Renal pelvis (tissue), 4 donors: ENCODE results near the gene PLEKHG4B. TPM values are rescaled to one million over a fixed set of nuclear protein-coding genes. Genes with fewer than 3 reads are reported as not detected.

Experiments used
- DNase-seq: peaks from one replicate; pipeline ENCODE4 v3.0.0-alpha.2; 2013
- polyA plus RNA-seq, 3 donors: library from polyadenylated mRNA; unstranded; fragments of 120-200 nt; gene quantifications; one replicate each; pipeline ENCODE4 v1.2.1, GENCODE V29; 2013; ENCODE audit not compliant: insufficient read length in 3 of 3

Gene PLEKHG4B
- polyA plus RNA-seq, 3 donors, result 12.7 to 21.2 (median 15.9) TPM

DNA sequence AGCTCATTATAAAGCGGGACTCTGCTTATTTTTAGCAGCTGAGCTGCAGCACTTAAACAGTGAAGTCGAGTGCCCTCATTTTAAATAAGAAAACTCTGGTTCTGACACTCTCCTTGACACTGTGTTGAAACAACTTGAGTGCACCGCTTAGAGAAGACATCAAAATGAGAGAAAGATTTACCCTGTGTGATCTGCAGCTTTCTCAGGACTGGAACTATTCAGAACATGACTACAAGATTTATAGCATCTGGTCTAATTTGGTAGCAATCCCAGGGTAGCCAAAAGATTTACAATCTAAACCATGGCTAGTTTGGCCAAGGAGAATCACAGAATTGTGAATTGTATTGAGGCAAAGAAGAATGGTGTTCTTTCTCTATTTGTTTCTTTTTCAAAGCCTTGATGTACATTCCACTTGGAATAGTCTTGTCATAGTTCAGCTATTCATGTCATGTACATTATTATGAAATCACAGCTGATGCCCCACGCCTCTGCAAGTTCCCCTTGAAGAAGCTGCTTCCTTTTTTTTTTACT, 38.7 kb downstream of the PLEKHG4B start:
- no peak for DNase-seq

DNA sequence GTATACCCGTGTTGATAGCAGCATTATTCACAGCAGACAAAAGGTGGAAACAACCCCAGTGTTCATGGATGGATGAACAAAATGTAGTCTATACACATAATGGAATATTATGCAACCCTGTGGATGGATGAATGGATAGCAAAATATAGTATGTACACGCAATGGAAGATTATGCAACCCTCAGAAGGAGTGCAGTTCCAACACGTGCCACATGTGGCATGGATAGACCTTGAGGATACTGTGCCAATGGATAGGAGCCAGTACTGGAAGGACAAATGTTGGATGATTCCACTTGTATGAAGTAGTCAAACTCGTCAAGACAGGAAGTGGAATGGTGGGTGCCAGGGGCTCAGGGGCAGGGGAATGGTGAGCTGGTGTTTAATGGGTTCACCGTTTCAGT, 44.9 kb downstream of the PLEKHG4B start:
- no peak for DNase-seq

GRCh38 chr5:137741-138140, 45.8 kb downstream of the PLEKHG4B start:
- no peak for DNase-seq

- no peak for DNase-seq
Observed at GRCh38 chr5:138936-139335, 47.0 kb downstream of the PLEKHG4B start.

GRCh38 chr5:139579-140442, 47.8 kb downstream of the PLEKHG4B start:
- DNase-seq, result no peak

DNA sequence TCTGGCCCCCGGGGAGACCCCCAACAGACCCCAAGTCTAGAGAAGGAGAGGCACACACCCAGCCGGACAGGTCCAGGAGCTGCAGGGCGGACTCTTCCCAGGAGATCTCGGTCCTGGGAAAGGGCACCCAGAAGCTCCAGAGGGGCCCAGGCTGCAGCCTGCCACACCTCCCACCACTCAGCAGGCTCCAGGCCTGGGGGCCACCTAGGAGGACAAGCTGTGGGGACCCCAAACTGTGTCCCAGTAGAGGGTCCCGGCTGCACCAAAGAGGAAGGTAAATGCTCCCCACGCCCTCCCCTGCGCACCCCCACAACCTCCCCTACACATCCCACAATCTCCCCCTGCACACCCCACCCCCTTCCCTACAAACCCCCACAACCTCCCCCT, 48.5 kb downstream of the PLEKHG4B start:
- DNase-seq, result no peak

DNA sequence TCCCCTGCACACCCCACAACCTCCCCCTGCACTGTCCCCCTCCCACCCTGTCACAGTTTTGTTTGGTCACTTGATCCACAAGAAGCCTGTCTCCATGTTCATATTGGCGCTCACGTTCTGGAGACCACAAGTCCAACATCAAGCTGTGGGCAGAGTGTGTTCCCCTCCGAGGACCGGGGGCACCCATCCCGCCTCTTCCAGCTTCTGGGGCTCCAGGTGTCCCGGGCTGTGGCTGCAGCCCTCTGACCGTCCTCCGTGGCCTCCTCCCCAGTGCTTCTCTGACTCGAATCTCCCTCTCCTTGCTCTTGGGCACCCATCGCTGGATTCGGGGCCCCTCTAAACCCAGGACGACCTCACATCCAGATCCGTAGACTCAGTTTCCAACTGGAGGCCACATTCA, 49.2 kb downstream of the PLEKHG4B start:
- no peak for DNase-seq

DNA sequence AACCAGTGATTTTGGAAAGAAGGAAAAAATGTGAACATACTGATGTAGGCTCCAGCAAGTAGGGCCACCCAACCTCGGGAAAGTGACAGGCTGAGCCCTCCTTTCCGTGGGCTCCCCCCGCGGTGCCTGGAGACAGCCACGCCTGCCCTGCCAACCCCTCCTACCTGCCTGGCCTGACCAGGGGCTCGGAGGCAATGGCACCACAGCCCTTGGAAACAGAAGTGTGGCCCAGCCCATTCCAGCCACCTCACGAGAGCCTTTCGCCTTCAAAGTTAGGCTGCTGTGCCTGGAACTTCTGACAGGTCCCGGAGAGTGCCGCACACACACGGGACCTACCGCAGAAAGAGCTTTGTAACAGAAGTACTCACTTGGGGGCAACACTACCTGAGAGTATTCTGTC, 49.8 kb downstream of the PLEKHG4B start:
- DNase-seq, result no peak

DNA sequence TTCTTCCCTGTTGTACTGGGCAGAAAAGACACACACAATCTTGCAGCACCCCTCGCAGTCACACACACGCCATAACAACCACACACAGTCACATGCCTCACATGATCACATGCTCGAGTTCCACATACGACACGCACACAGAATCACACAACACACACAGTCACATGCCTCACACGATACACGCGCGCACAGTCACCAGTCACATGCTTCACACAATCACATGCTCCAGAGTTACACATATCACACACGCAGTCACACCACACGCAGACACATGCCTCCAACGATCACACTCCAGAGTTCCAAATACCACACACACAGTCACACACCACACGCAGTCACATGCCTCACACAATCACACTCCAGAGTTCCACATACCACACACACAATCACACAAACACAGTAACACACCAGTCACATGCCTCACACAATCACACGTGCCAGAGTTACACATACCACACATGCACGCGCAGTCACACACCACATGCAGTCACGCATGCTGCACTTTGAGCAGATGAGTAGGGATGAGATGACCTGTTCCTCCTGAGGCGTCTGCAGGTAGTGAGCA, 50.4 kb downstream of the PLEKHG4B start:
- no peak for DNase-seq

DNA sequence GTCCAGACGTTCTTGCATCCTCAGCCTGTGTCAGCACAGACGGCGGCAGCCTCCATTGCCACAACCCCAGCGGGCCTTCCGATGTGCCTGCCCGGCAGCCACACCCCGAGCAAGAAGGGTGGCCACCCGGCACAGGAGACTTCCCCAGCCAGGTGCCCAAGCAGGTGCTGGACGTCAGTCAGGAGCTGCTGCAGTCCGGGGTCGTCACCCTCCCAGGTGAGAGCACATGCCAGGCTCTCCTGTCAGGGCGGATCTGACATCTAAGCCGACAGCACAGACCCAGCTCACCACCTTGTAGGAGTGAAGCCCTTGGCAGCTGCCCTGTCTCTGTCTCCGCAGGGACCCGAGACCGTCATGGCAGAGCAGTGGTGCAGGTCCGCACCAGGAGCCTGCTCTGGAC, 51.1 kb downstream of the PLEKHG4B start:
- DNase-seq, result no peak

GRCh38 chr5:144941-145340, 53.0 kb downstream of the PLEKHG4B start:
- no peak for DNase-seq

GRCh38 chr5:145585-146323, 53.8 kb downstream of the PLEKHG4B start:
- no peak for DNase-seq

DNA sequence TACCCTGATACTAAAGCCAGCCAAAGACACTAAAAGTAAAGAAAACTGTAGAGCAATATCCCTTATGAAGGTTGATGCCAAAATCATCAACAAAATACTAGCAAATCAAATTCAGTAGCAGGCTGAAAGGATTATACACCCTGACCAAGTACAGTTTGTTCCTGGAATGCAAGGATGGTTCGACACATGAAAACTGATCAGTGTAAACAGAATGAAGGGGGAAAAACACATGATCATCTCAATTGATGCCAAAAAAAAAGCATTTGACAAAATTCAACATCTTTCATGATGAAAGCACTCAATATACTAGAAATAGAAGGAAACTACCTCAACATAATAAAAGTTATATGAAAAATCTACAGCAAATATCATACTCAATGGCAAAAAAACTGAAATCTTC, 55.8 kb downstream of the PLEKHG4B start:
- no peak for DNase-seq

- no peak for DNase-seq
Observed at GRCh38 chr5:149745-150485, 57.9 kb downstream of the PLEKHG4B start.

DNA sequence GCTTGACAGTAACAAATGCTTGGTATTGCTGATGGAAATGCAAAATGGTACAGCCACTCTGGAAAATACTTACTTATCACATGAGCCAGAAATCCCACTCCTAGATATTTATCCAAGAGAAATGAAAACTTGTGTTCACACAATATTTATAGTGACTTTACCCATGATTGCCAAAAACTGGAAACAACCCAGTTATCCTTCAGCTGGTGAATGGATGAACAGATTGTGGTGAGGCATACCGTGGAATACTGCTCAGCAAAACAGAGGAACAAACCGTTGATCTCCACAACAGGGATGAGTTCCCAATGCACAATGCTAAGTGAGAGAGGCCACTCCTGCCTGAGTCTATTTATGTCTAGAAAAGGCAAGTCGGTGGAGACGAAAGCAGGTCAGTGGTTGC, 58.8 kb downstream of the PLEKHG4B start:
- DNase-seq, result no peak

DNA sequence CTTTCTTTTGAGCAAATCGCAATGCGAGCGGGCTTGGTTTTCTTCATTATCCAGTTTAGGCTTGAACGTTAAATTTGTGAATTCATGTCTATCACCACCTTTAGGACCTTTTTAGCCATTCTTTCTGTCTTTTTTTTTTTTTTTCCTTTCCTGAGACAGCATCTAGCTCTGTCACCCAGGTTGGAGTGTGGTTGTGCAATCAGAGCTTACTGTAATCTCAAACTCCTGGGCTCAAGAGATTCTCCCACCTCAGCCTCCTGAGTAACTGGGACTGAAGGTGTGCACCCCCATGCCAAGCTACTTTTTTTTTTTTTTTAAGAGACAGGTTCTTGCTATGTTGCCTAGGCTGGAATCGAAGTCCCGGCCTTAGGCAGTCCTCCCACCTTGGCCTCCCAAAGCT, 60.1 kb downstream of the PLEKHG4B start:
- DNase-seq, result no peak

GRCh38 chr5:153256-153655, 61.3 kb downstream of the PLEKHG4B start:
- DNase-seq, result no peak

DNA sequence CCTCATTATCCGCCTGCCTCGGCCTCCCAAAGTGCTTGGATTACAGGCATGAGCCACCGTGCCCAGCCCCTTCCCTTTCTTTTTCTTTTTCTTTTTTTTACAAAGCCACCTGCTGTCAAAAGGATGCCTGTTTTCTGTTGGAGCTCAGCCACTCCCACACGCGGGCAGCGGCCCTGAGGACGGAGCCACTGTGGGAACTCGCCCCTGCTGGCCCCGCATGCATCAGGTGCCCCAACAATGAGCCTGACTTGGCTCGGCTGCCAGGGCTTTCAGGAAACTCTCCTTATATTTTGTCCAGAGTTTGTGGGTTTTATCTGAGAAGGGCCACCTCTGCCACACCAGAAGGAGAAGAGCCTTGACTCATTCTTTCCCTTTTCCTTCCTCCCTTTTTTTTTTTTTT, 62.3 kb downstream of the PLEKHG4B start:
- DNase-seq, result no peak

- DNase-seq, result no peak
Observed at GRCh38 chr5:154826-155225, 62.9 kb downstream of the PLEKHG4B start.

- DNase-seq, result peak; percentile 64
Observed at GRCh38 chr5:155651-156410, 63.9 kb downstream of the PLEKHG4B start.

GRCh38 chr5:156411-157072, 64.6 kb downstream of the PLEKHG4B start:
- DNase-seq, result no peak
